Endothelial cell of umbilical vein (primary cell): ENCODE measurements around the gene GRID2IP. TPM values are rescaled to one million over a fixed set of nuclear protein-coding genes. Genes with fewer than 3 reads are reported as not detected.

Experiments
- BruUV-seq: library from RNA; stranded (reverse); fragments of 400-500 nt; replicated peaks from 2 replicates; lab custom pipeline; 2021; lab: Mats Ljungman, UMichigan
- CTCF ChIA-PET: fragments of 300-600, 350-600 bp; sonication (Branson Sonifier 250); formaldehyde crosslinking; loops from one replicate; lab custom pipeline; 2021; ENCODE audit warnings: antibody characterized with exemption, inconsistent platforms; lab: Charles Lee
- POLR2A ChIA-PET: fragments of 300-600, 350-600 bp; sonication (Branson Sonifier 250); formaldehyde crosslinking; loops from one replicate; lab custom pipeline; 2021; ENCODE audit warnings: antibody characterized with exemption, inconsistent platforms; lab: Charles Lee
- DNase-seq: peaks from one replicate; pipeline ENCODE4 v3.0.0-alpha.2; 2011; ENCODE audit warnings: low read depth, low spot score
- FAIRE-seq: peaks from 2 replicates; lab custom pipeline; 2011; peaks lifted over from hg19 to GRCh38; lab: Jason Lieb, UNC
- H2AFZ ChIP-seq: 2 replicates; pipeline ENCODE4 v1.6.0; 2012; ENCODE audit warnings: low read depth, low read length, control low read depth, inconsistent platforms
- H3K27ac ChIP-seq: 2 replicates; pipeline ENCODE4 v1.5.1; 2011; ENCODE audit warnings: low read depth, mild to moderate bottlenecking, control low read depth, low read length, moderate library complexity; ENCODE audit not compliant: insufficient read depth
- H3K27me3 ChIP-seq, 2 experiments: 2 replicates each; pipeline versions ENCODE4 v1.6.0 to v1.6.1; 2011; ENCODE audit warnings: low read length in 2 of 2, mixed read lengths in 1 of 2; ENCODE audit not compliant: control insufficient read depth in 2 of 2, insufficient read depth in 2 of 2
- H3K36me3 ChIP-seq, 2 experiments: 2 replicates in 1 of 2; 3 replicates in 1 of 2; pipeline ENCODE4 v1.5.1; 2011; ENCODE audit warnings: low read length in 2 of 2, mild to moderate bottlenecking in 1 of 2, moderate library complexity in 1 of 2; ENCODE audit not compliant: control insufficient read depth in 2 of 2, insufficient read depth in 2 of 2; ENCODE audit errors: extremely low read depth in 1 of 2
- H3K4me1 ChIP-seq: 3 replicates; pipeline ENCODE4 v1.5.1; 2011; ENCODE audit warnings: mild to moderate bottlenecking, low read length; ENCODE audit not compliant: control insufficient read depth, insufficient read depth; ENCODE audit errors: extremely low read depth
- H3K4me2 ChIP-seq: 2 replicates; pipeline ENCODE4 v1.6.1; 2011; ENCODE audit warnings: low read length, control low read depth, mixed read lengths; ENCODE audit not compliant: insufficient read depth
- H3K4me3 ChIP-seq, 3 experiments: fragments of 200-600 bp in 1 of 3; sonication (generic), shearing (Covaris generic) in 1 of 3; replicated peaks in 1 of 3; 2 replicates each; pipeline ENCODE4 v1.5.1; 2011 to 2016; ENCODE audit warnings: control low read depth in 3 of 3, low read length in 3 of 3, mild to moderate bottlenecking in 2 of 3, inconsistent platforms in 1 of 3, low read depth in 1 of 3, moderate library complexity in 1 of 3; ENCODE audit not compliant: insufficient read depth in 1 of 3
- H3K79me2 ChIP-seq: 2 replicates; pipeline ENCODE4 v1.6.0; 2012; ENCODE audit warnings: low read length, inconsistent platforms; ENCODE audit not compliant: control insufficient read depth, insufficient read depth
- H3K9ac ChIP-seq: replicated peaks from 2 replicates; pipeline ENCODE3; 2011; ENCODE audit warnings: low read length, control low read depth; ENCODE audit not compliant: insufficient read depth; ENCODE audit errors: extremely low read depth
- H3K9me1 ChIP-seq: replicated peaks from 3 replicates; pipeline ENCODE4 v1.6.0; 2011; ENCODE audit warnings: mild to moderate bottlenecking, low read length; ENCODE audit not compliant: control insufficient read depth, insufficient read depth; ENCODE audit errors: extremely low read depth
- H3K9me3 ChIP-seq: replicated peaks from 2 replicates; pipeline ENCODE4 v1.5.1; 2012; ENCODE audit warnings: low read length, inconsistent platforms; ENCODE audit not compliant: control insufficient read depth, insufficient read depth
- H4K20me1 ChIP-seq: replicated peaks from 2 replicates; pipeline ENCODE3; 2011; ENCODE audit warnings: mild to moderate bottlenecking, low read length; ENCODE audit not compliant: control insufficient read depth, insufficient read depth; ENCODE audit errors: extremely low read depth
- EZH2 ChIP-seq: IDR thresholded peaks from 2 replicates; pipeline ENCODE4 v1.6.1; 2012; ENCODE audit warnings: borderline replicate concordance, low read depth, mild to moderate bottlenecking, moderate library complexity, low read length, inconsistent platforms; ENCODE audit not compliant: severe bottlenecking
- FOS ChIP-seq: IDR thresholded peaks from 2 replicates; pipeline ENCODE4 v1.6.1; 2011; ENCODE audit warnings: mild to moderate bottlenecking, low read length, moderate library complexity, borderline replicate concordance; ENCODE audit not compliant: insufficient read depth
- GATA2 ChIP-seq: IDR thresholded peaks from 2 replicates; pipeline ENCODE4 v1.7.0; 2011; ENCODE audit warnings: low read depth, mild to moderate bottlenecking, moderate library complexity, mixed read lengths, low read length; ENCODE audit not compliant: insufficient read length, insufficient read depth
- JUN ChIP-seq: IDR thresholded peaks from 2 replicates; pipeline ENCODE4 v1.6.1; 2011; ENCODE audit warnings: borderline replicate concordance, low read depth; ENCODE audit not compliant: insufficient read length, insufficient read depth
- MYC ChIP-seq: IDR thresholded peaks from one replicate; pipeline ENCODE4 v1.6.1; 2011; ENCODE audit warnings: mild to moderate bottlenecking, low read depth, low read length
- POLR2A ChIP-seq: IDR thresholded peaks from 2 replicates; pipeline ENCODE4 v1.6.1; 2012; ENCODE audit warnings: low read depth, mild to moderate bottlenecking, control low read depth, low read length
- POLR2AphosphoS5 ChIP-seq: IDR thresholded peaks from 2 replicates; pipeline ENCODE4 v1.6.1; 2012; ENCODE audit warnings: low read depth, mild to moderate bottlenecking, control low read depth, low read length, moderate library complexity; ENCODE audit not compliant: insufficient read depth
- dilution Hi-C: fragments of 300-500 bp; cut with MboI; formaldehyde crosslinking; loops from one replicate; pipeline ENCODE4 v1.15.0; 2019; ENCODE audit warnings: low sequenced_read_pairs; ENCODE audit not compliant: extremely low pct_ligation_motif_present
- intact Hi-C: fragments of 100-400 bp; cut with micrococcal nuclease; formaldehyde crosslinking; loops from one replicate; pipeline ENCODE4 v1.10.0; 2022
- polyA plus RNA-seq, 4 experiments: library from polyadenylated mRNA; depleted of rRNA in 3 of 4; stranded (reverse) in 3 of 4; unstranded in 1 of 4; fragments of >200 nt; gene quantifications; 2 replicates each; pipeline versions ENCODE4 v1.2.1 to v1.2.3, GENCODE V29; 2011 to 2012; ENCODE audit warnings: missing spikeins in 1 of 4
- total RNA-seq: library from RNA; stranded (reverse); gene quantifications from 2 replicates; pipeline ENCODE4 v1.2.3, GENCODE V29; 2021
- TF ChIP-seq, protein P1 (sequence below): IDR thresholded peaks from 2 replicates; pipeline ENCODE4 v1.6.1; 2011; ENCODE audit not compliant: insufficient read depth, insufficient read length
- TF ChIP-seq, protein P2 (sequence below), 2 donors: IDR thresholded peaks; 1 replicate in 1 of 2; 2 replicates in 1 of 2; pipeline ENCODE4 v1.5.1; 2011; ENCODE audit warnings: low read length in 2 of 2, mild to moderate bottlenecking in 2 of 2, moderate library complexity in 2 of 2, control low read depth in 1 of 2, inconsistent platforms in 1 of 2, low read depth in 1 of 2; ENCODE audit not compliant: insufficient read depth in 1 of 2; ENCODE audit errors: extremely low read depth in 1 of 2

Gene GRID2IP
- total and polyA plus RNA-seq, 2 donors (not counting 3 experiments of a cell fraction or from before 2014, with no cell fraction given), result not detected

DNA sequence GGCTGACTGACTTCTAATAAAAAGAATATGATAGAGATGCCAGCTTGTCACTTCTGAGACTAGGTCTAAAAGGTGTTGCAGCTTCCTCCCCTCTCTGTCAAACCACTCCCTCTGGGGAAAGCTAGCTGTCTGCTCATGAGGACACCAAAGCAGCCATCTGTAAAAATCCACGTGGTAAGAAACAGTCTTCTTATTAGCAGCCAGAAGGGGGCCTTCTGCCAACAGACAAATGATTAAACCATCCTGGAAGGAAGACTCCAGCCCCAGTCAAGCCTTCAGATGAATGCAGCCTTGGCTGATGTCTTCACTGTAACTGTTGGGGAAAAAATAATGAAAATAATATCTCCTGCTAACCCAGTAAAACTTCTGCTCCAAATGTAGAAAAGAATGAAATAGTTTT is 61.6 kb downstream of the GRID2IP start:
- Histone ChIP-seq H3K9me3 (no peaks in the 10 kb centered on the region), H3K4me3 (no peak overlapping the region), H3K9ac (no peak overlapping the region), H2AFZ (no peak overlapping the region), H3K27me3 (peaks cover 4 to 6% of the 10 kb centered on the region in 2 experiments), H3K4me2 (no peak overlapping the region), H3K4me1 (no peaks in the 10 kb centered on the region), H3K27ac (no peak overlapping the region), H3K36me3 (no peaks in the 10 kb centered on the region), H4K20me1 (no peaks in the 10 kb centered on the region), H3K79me2 (no peaks in the 10 kb centered on the region), H3K9me1 (no peaks in the 10 kb centered on the region)
- no peak for DNase-seq
- intact Hi-C loops, result no loop called here
- POLR2A ChIA-PET, result no interaction called here
- FAIRE-seq, result no peak
- no TSS peak for BruUV-seq
- dilution Hi-C loops, result no loop called here
- CTCF ChIA-PET, result no interaction called here
- TF ChIP-seq, protein P1, sequence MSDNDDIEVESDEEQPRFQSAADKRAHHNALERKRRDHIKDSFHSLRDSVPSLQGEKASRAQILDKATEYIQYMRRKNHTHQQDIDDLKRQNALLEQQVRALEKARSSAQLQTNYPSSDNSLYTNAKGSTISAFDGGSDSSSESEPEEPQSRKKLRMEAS, result no peak
- TF ChIP-seq POLR2A (no peak), POLR2AphosphoS5 (no peak), FOS (no peak), MYC (no peak), GATA2 (no peak), EZH2 (no peak), JUN (no peak)
- TF ChIP-seq, protein P2, sequence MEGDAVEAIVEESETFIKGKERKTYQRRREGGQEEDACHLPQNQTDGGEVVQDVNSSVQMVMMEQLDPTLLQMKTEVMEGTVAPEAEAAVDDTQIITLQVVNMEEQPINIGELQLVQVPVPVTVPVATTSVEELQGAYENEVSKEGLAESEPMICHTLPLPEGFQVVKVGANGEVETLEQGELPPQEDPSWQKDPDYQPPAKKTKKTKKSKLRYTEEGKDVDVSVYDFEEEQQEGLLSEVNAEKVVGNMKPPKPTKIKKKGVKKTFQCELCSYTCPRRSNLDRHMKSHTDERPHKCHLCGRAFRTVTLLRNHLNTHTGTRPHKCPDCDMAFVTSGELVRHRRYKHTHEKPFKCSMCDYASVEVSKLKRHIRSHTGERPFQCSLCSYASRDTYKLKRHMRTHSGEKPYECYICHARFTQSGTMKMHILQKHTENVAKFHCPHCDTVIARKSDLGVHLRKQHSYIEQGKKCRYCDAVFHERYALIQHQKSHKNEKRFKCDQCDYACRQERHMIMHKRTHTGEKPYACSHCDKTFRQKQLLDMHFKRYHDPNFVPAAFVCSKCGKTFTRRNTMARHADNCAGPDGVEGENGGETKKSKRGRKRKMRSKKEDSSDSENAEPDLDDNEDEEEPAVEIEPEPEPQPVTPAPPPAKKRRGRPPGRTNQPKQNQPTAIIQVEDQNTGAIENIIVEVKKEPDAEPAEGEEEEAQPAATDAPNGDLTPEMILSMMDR (IDR thresholded peaks at IDR 0.05; ENCODE audit: extremely low read depth in 1 of 2, insufficient read depth in 1 of 2, low read depth in 1 of 2, low read length in 2 of 2), result no peak
